Thyroid gland (tissue), 4 donors: ENCODE measurements around the gene MYO18B.

Experiments used
- POLR2A ChIP-seq, 2 donors: fragments of 450-650 bp; IDR thresholded peaks; one replicate each; pipeline ENCODE4 v1.6.1; 2017; ENCODE audit warnings: antibody characterized with exemption in 2 of 2, mild to moderate bottlenecking in 2 of 2, moderate library complexity in 1 of 2
- TF ChIP-seq, protein P1 (sequence below), 6 experiments: fragments of 200-600 bp in 3 of 6; fragments of 450-650 bp in 3 of 6; sonication (generic) in 3 of 6; IDR thresholded peaks; one replicate each; pipeline ENCODE4 v1.5.1; 2016 to 2019; ENCODE audit warnings: antibody characterized with exemption in 6 of 6, mild to moderate bottlenecking in 2 of 6, inconsistent platforms in 1 of 6, moderate library complexity in 1 of 6

DNA sequence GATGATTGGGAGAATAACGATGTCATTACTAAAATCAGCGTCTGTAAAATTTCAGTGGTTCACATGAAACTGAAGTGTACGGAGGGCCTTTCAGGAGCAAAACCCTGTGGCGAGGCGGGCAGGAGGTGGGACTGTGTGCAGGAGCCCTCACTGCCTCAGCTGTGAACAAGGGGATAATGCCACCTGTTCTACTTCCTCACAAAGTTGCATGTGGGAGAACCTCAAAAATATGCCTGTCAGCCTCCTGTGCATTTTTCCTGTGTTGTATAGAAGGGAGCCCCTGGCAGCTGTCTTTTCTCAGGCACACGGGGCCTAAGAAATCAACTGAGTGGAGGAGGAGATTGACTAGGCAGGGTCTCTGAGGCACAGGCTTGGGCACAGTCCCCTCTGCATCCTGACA, 43.0 kb upstream of the MYO18B start:
- TF ChIP-seq, protein P1, sequence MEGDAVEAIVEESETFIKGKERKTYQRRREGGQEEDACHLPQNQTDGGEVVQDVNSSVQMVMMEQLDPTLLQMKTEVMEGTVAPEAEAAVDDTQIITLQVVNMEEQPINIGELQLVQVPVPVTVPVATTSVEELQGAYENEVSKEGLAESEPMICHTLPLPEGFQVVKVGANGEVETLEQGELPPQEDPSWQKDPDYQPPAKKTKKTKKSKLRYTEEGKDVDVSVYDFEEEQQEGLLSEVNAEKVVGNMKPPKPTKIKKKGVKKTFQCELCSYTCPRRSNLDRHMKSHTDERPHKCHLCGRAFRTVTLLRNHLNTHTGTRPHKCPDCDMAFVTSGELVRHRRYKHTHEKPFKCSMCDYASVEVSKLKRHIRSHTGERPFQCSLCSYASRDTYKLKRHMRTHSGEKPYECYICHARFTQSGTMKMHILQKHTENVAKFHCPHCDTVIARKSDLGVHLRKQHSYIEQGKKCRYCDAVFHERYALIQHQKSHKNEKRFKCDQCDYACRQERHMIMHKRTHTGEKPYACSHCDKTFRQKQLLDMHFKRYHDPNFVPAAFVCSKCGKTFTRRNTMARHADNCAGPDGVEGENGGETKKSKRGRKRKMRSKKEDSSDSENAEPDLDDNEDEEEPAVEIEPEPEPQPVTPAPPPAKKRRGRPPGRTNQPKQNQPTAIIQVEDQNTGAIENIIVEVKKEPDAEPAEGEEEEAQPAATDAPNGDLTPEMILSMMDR (IDR thresholded peaks at IDR 0.05): no peak
- no peak for TF ChIP-seq POLR2A (IDR thresholded peaks at IDR 0.05)
